ENCODE measurements around the gene PLA2G4E.

The PLA2G4E gene

GRCh38 chr15:41971895-41972252 is 49.0 kb downstream of the PLA2G4E start:
- Histone ChIP-seq H2BK12ac (ENCODE audit: low read length in 2 of 2) (peak overlapping the region in 1 of 2 experiments; percentile 26), H3K9me3 (ENCODE audit: control insufficient read depth, low read length) (no peaks in the 10 kb centered on the region), H2BK15ac (ENCODE audit: low read depth, poor library complexity, severe bottlenecking) (no peak overlapping the region), H4K91ac (ENCODE audit: low read length) (peak overlapping the region; percentile 94), H3K4ac (ENCODE audit: low read depth in 1 of 2, low read length in 2 of 2) (peak overlapping the region; percentile 97 to 99), H3K4me2 (ENCODE audit: low read length, poor library complexity, severe bottlenecking) (peak overlapping the region; percentile 69), H4K8ac (ENCODE audit: low read length) (peak overlapping the region; percentile 95), H3K27me3 (ENCODE audit: control insufficient read depth in 1 of 2, insufficient read depth in 1 of 2, low read length in 2 of 2) (no peaks in the 10 kb centered on the region), H3K23ac (ENCODE audit: low read length in 2 of 2) (peak overlapping the region; percentile 79 to 85), H3K14ac (ENCODE audit: low read length in 2 of 2) (peak overlapping the region; percentile 65 to 94), H3K36me3 (ENCODE audit: control insufficient read depth in 1 of 2, insufficient read depth in 2 of 2, low read depth in 1 of 2, low read length in 2 of 2) (peaks cover 0 to 7% of the 10 kb centered on the region in 2 experiments), H2AK5ac (ENCODE audit: low read length, severe bottlenecking) (no peak overlapping the region), H3K4me3 (ENCODE audit: insufficient read depth in 1 of 2, low read depth in 1 of 2, low read length in 2 of 2) (peak overlapping the region; percentile 95 to 99), H3K4me1 (ENCODE audit: control insufficient read depth, insufficient read depth, low read depth, low read length) (peaks cover 8% of the 10 kb centered on the region), H3K9ac (ENCODE audit: low read length) (peak overlapping the region; percentile 90), H2BK5ac (ENCODE audit: low read depth, low read length, poor library complexity, severe bottlenecking) (peak overlapping the region; percentile 96), H3K27ac (ENCODE audit: low read length, poor library complexity, severe bottlenecking) (peak overlapping the region; percentile 88), H3K79me1 (replicated peaks; ENCODE audit: low read length, poor library complexity, severe bottlenecking) (no peaks in the 10 kb centered on the region), H2BK120ac (ENCODE audit: low read depth, low read length) (no peak overlapping the region), H3K18ac (ENCODE audit: low read depth in 1 of 2, low read length in 2 of 2) (peak overlapping the region; percentile 96 to 98), H2AFZ (ENCODE audit: low read depth, low read length) (peak overlapping the region; percentile 95)
- no peak for DNase-seq
- WGBS: 0% methylated on average over 18 of the region's 46 CpGs

- peak overlapping the region; percentile 69 for H3K4me2 ChIP-seq (ENCODE audit: low read length, poor library complexity, severe bottlenecking)
- peaks cover 12% of the 10 kb centered on the region for H3K4me1 ChIP-seq (ENCODE audit: control insufficient read depth, insufficient read depth, low read depth, low read length)
- H3K36me3 ChIP-seq (ENCODE audit: control insufficient read depth in 1 of 2, insufficient read depth in 2 of 2, low read depth in 1 of 2, low read length in 2 of 2): peaks cover 0 to 11% of the 10 kb centered on the region in 2 experiments
- peak overlapping the region; percentile 95 for H2AFZ ChIP-seq (ENCODE audit: low read depth, low read length)
- peak overlapping the region in 1 of 2 experiments; percentile 94 for H3K14ac ChIP-seq (ENCODE audit: low read length in 2 of 2)
- no peak overlapping the region for H2BK15ac ChIP-seq (ENCODE audit: low read depth, poor library complexity, severe bottlenecking)
- H3K9me3 ChIP-seq (ENCODE audit: control insufficient read depth, low read length): no peaks in the 10 kb centered on the region
- peak; percentile 81 for DNase-seq
- peak overlapping the region; percentile 96 for H2BK5ac ChIP-seq (ENCODE audit: low read depth, low read length, poor library complexity, severe bottlenecking)
- no peaks in the 10 kb centered on the region for H3K27me3 ChIP-seq (ENCODE audit: control insufficient read depth in 1 of 2, insufficient read depth in 1 of 2, low read length in 2 of 2)
- peak overlapping the region; percentile 3 to 99 for H3K4ac ChIP-seq (ENCODE audit: low read depth in 1 of 2, low read length in 2 of 2)
- peak overlapping the region; percentile 95 to 99 for H3K4me3 ChIP-seq (ENCODE audit: insufficient read depth in 1 of 2, low read depth in 1 of 2, low read length in 2 of 2)
- no peak overlapping the region for H2AK5ac ChIP-seq (ENCODE audit: low read length, severe bottlenecking)
- no peaks in the 10 kb centered on the region for H3K79me1 ChIP-seq (replicated peaks; ENCODE audit: low read length, poor library complexity, severe bottlenecking)
- H2BK120ac ChIP-seq (ENCODE audit: low read depth, low read length): no peak overlapping the region
- H2BK12ac ChIP-seq (ENCODE audit: low read length in 2 of 2): peak overlapping the region in 1 of 2 experiments; percentile 26
- H3K27ac ChIP-seq (ENCODE audit: low read length, poor library complexity, severe bottlenecking): peak overlapping the region; percentile 88
- H4K91ac ChIP-seq (ENCODE audit: low read length): no peak overlapping the region
- peak overlapping the region; percentile 96 to 98 for H3K18ac ChIP-seq (ENCODE audit: low read depth in 1 of 2, low read length in 2 of 2)
- 4% methylated on average over 13 of the region's 16 CpGs for WGBS
- peak overlapping the region; percentile 90 for H3K9ac ChIP-seq (ENCODE audit: low read length)
- H3K23ac ChIP-seq (ENCODE audit: low read length in 2 of 2): peak overlapping the region in 1 of 2 experiments; percentile 85
- H4K8ac ChIP-seq (ENCODE audit: low read length): no peak overlapping the region
Measured at GRCh38 chr15:41971089-41971894, 49.5 kb downstream of the PLA2G4E start.

- no peak overlapping the region for H2BK12ac ChIP-seq (ENCODE audit: low read length in 2 of 2)
- no peak overlapping the region for H2AFZ ChIP-seq (ENCODE audit: low read depth, low read length)
- peak overlapping the region; percentile 13 for H3K27ac ChIP-seq (ENCODE audit: low read length, poor library complexity, severe bottlenecking)
- no peak overlapping the region for H3K14ac ChIP-seq (ENCODE audit: low read length in 2 of 2)
- peak overlapping the region; percentile 8 for H2AK5ac ChIP-seq (ENCODE audit: low read length, severe bottlenecking)
- H3K27me3 ChIP-seq (ENCODE audit: control insufficient read depth in 1 of 2, insufficient read depth in 1 of 2, low read length in 2 of 2): no peaks in the 10 kb centered on the region
- peaks cover 21% of the 10 kb centered on the region for H3K4me1 ChIP-seq (ENCODE audit: control insufficient read depth, insufficient read depth, low read depth, low read length)
- H3K9ac ChIP-seq (ENCODE audit: low read length): no peak overlapping the region
- no peaks in the 10 kb centered on the region for H3K79me1 ChIP-seq (replicated peaks; ENCODE audit: low read length, poor library complexity, severe bottlenecking)
- H4K91ac ChIP-seq (ENCODE audit: low read length): no peak overlapping the region
- WGBS: 100% methylated on average over 1 of the region's 1 CpG
- no peak overlapping the region for H4K8ac ChIP-seq (ENCODE audit: low read length)
- H2BK120ac ChIP-seq (ENCODE audit: low read depth, low read length): no peak overlapping the region
- peak overlapping the region; percentile 56 for H3K4me2 ChIP-seq (ENCODE audit: low read length, poor library complexity, severe bottlenecking)
- no peak overlapping the region for H2BK5ac ChIP-seq (ENCODE audit: low read depth, low read length, poor library complexity, severe bottlenecking)
- peaks cover 0 to 13% of the 10 kb centered on the region in 2 experiments for H3K36me3 ChIP-seq (ENCODE audit: control insufficient read depth in 1 of 2, insufficient read depth in 2 of 2, low read depth in 1 of 2, low read length in 2 of 2)
- no peak overlapping the region for H2BK15ac ChIP-seq (ENCODE audit: low read depth, poor library complexity, severe bottlenecking)
- H3K9me3 ChIP-seq (ENCODE audit: control insufficient read depth, low read length): no peaks in the 10 kb centered on the region
- DNase-seq: no peak
- H3K4me3 ChIP-seq (ENCODE audit: insufficient read depth in 1 of 2, low read depth in 1 of 2, low read length in 2 of 2): peak overlapping the region in 1 of 2 experiments; percentile 95
- no peak overlapping the region for H3K4ac ChIP-seq (ENCODE audit: low read depth in 1 of 2, low read length in 2 of 2)
- H3K18ac ChIP-seq (ENCODE audit: low read depth in 1 of 2, low read length in 2 of 2): no peak overlapping the region
- H3K23ac ChIP-seq (ENCODE audit: low read length in 2 of 2): no peak overlapping the region
Measured at GRCh38 chr15:41970456-41970855, 50.4 kb downstream of the PLA2G4E start.

- H3K4me2 ChIP-seq (ENCODE audit: low read length, poor library complexity, severe bottlenecking): peak overlapping the region; percentile 56
- H4K8ac ChIP-seq (ENCODE audit: low read length): peak overlapping the region; percentile 53
- no peak overlapping the region for H2BK15ac ChIP-seq (ENCODE audit: low read depth, poor library complexity, severe bottlenecking)
- H3K4me3 ChIP-seq (ENCODE audit: insufficient read depth in 1 of 2, low read depth in 1 of 2, low read length in 2 of 2): no peak overlapping the region
- WGBS: 48% methylated on average over 3 of the region's 3 CpGs
- no peak overlapping the region for H2BK120ac ChIP-seq (ENCODE audit: low read depth, low read length)
- DNase-seq: no peak
- H3K27me3 ChIP-seq (ENCODE audit: control insufficient read depth in 1 of 2, insufficient read depth in 1 of 2, low read length in 2 of 2): no peaks in the 10 kb centered on the region
- peak overlapping the region; percentile 76 for H4K91ac ChIP-seq (ENCODE audit: low read length)
- no peak overlapping the region for H3K14ac ChIP-seq (ENCODE audit: low read length in 2 of 2)
- no peak overlapping the region for H3K23ac ChIP-seq (ENCODE audit: low read length in 2 of 2)
- peak overlapping the region; percentile 76 for H2AK5ac ChIP-seq (ENCODE audit: low read length, severe bottlenecking)
- peak overlapping the region; percentile 12 for H3K27ac ChIP-seq (ENCODE audit: low read length, poor library complexity, severe bottlenecking)
- no peak overlapping the region for H2AFZ ChIP-seq (ENCODE audit: low read depth, low read length)
- no peak overlapping the region for H3K9ac ChIP-seq (ENCODE audit: low read length)
- H2BK12ac ChIP-seq (ENCODE audit: low read length in 2 of 2): no peak overlapping the region
- H3K9me3 ChIP-seq (ENCODE audit: control insufficient read depth, low read length): no peaks in the 10 kb centered on the region
- H3K4me1 ChIP-seq (ENCODE audit: control insufficient read depth, insufficient read depth, low read depth, low read length): peaks cover 22% of the 10 kb centered on the region
- H3K18ac ChIP-seq (ENCODE audit: low read depth in 1 of 2, low read length in 2 of 2): no peak overlapping the region
- H3K79me1 ChIP-seq (replicated peaks; ENCODE audit: low read length, poor library complexity, severe bottlenecking): no peaks in the 10 kb centered on the region
- H3K36me3 ChIP-seq (ENCODE audit: control insufficient read depth in 1 of 2, insufficient read depth in 2 of 2, low read depth in 1 of 2, low read length in 2 of 2): peaks cover 0 to 15% of the 10 kb centered on the region in 2 experiments
- H2BK5ac ChIP-seq (ENCODE audit: low read depth, low read length, poor library complexity, severe bottlenecking): no peak overlapping the region
- H3K4ac ChIP-seq (ENCODE audit: low read depth in 1 of 2, low read length in 2 of 2): peak overlapping the region in 1 of 2 experiments; percentile 41
Measured at GRCh38 chr15:41969851-41970431, 50.9 kb downstream of the PLA2G4E start.

Measured in mesenchymal stem cell (in vitro differentiated cells and primary cell).